HCT116 (cell line): ENCODE results near the gene EPHX1. TPM values are rescaled to one million over a fixed set of nuclear protein-coding genes. Genes with fewer than 3 reads are reported as not detected.
"Not testable (repeated sequence)": the region's sequence is repeated elsewhere in the genome, so short reads cannot be mapped to it uniquely, and the experiment has no call there.

ENCODE experiments used
- ATAC-seq: fragments of 200-7000 bp; cut with Tn5 transposase; 2 replicates; pipeline ENCODE4 v1.9.1; 2020; ENCODE audit warnings: mild to moderate bottlenecking, moderate library complexity
- BruUV-seq: library from RNA; stranded (reverse); fragments of 400-500 nt; replicated peaks from 2 replicates; lab custom pipeline; 2021; lab: Mats Ljungman, UMichigan
- CTCF ChIA-PET: fragments of 300-600 bp; sonication (Branson Sonifier 250); formaldehyde crosslinking; loops from one replicate; lab custom pipeline; 2021; ENCODE audit warnings: antibody characterized with exemption; lab: Charles Lee
- POLR2A ChIA-PET: fragments of 300-600, 350-600 bp; sonication (Branson Sonifier 250); formaldehyde crosslinking; loops from one replicate; lab custom pipeline; 2021; ENCODE audit warnings: antibody characterized with exemption; lab: Charles Lee
- RAD21 ChIA-PET, 2 experiments: fragments of 300-600 bp; sonication (Branson Sonifier 250); formaldehyde crosslinking; loops; one replicate each; lab custom pipeline; 2023; ENCODE audit warnings: low total read pairs in 2 of 2; ENCODE audit not compliant: uncharacterized antibody in 2 of 2, unreplicated experiment in 2 of 2, low non-redundant PET in 1 of 2; lab: Charles Lee
- DNase-seq: peaks from one replicate; pipeline ENCODE4 v3.0.0-alpha.2; 2010; ENCODE audit warnings: low read depth, low spot score
- H2AFZ ChIP-seq: fragments of 200-600 bp; shearing (Covaris generic), sonication (generic); 2 replicates; pipeline ENCODE4 v1.6.1; 2017; ENCODE audit warnings: low read depth, mixed run types, mixed read lengths, antibody characterized with exemption, low read length; ENCODE audit not compliant: poor library complexity, severe bottlenecking
- H3K27ac ChIP-seq: 2 replicates; pipeline ENCODE4 v1.5.1; 2012; ENCODE audit warnings: low read depth, low read length
- H3K27me3 ChIP-seq: fragments of 200-600 bp; sonication (generic); 2 replicates; pipeline ENCODE4 v1.6.1; 2016; ENCODE audit warnings: mixed run types, low read length, mixed read lengths; ENCODE audit not compliant: insufficient read depth
- H3K36me3 ChIP-seq, 2 experiments: fragments of 200-500 bp in 1 of 2; fragments of 200-600 bp in 1 of 2; sonication (Bioruptor generic) in 1 of 2; sonication (generic) in 1 of 2; 2 replicates each; pipeline versions ENCODE4 v1.5.1 to v1.6.1; 2014 to 2016; ENCODE audit warnings: low read length in 2 of 2, inconsistent platforms in 1 of 2, mixed read lengths in 1 of 2, mixed run types in 1 of 2; ENCODE audit not compliant: insufficient read depth in 2 of 2, control insufficient read depth in 1 of 2
- H3K4me1 ChIP-seq, 2 experiments: fragments of 200-600 bp in 1 of 2; sonication (generic) in 1 of 2; 2 replicates each; pipeline versions ENCODE4 v1.5.1 to v1.6.1; 2012 to 2017; ENCODE audit warnings: low read length in 2 of 2, inconsistent platforms in 1 of 2, mild to moderate bottlenecking in 1 of 2, mixed read lengths in 1 of 2, mixed run types in 1 of 2, moderate library complexity in 1 of 2; ENCODE audit not compliant: insufficient read depth in 2 of 2, control insufficient read depth in 1 of 2
- H3K4me2 ChIP-seq: fragments of 200-600 bp; sonication (generic); 2 replicates; pipeline ENCODE4 v1.6.1; 2017; ENCODE audit warnings: mixed run types, low read length, mixed read lengths
- H3K4me3 ChIP-seq, 2 experiments: fragments of 200-600 bp in 1 of 2; sonication (generic) in 1 of 2; replicated peaks in 1 of 2; 2 replicates each; pipeline ENCODE4 v1.5.1; 2011 to 2016; ENCODE audit warnings: low read length in 2 of 2, control low read depth in 1 of 2, low read depth in 1 of 2, mild to moderate bottlenecking in 1 of 2, mixed read lengths in 1 of 2, mixed run types in 1 of 2
- H3K79me2 ChIP-seq: fragments of 200-600 bp; sonication (generic); 2 replicates; pipeline ENCODE4 v1.6.1; 2017; ENCODE audit warnings: mild to moderate bottlenecking, mixed run types, low read length, moderate library complexity, mixed read lengths; ENCODE audit not compliant: insufficient read depth
- H3K9ac ChIP-seq: fragments of 200-600 bp; sonication (generic); 2 replicates; pipeline ENCODE4 v1.6.1; 2016; ENCODE audit warnings: low read length, mixed read lengths
- H3K9me2 ChIP-seq: fragments of 200-600 bp; sonication (generic), shearing (Covaris generic); 2 replicates; pipeline ENCODE4 v1.6.1; 2017; ENCODE audit warnings: mixed run types, mild to moderate bottlenecking, moderate library complexity; ENCODE audit not compliant: insufficient read depth
- H3K9me3 ChIP-seq, 2 experiments: fragments of 200-500 bp in 1 of 2; fragments of 200-600 bp in 1 of 2; sonication (Bioruptor generic) in 1 of 2; sonication (generic) in 1 of 2; 2 replicates each; pipeline ENCODE4 v1.6.1; 2014 to 2017; ENCODE audit warnings: low read length in 2 of 2, mixed read lengths in 2 of 2, inconsistent platforms in 1 of 2, low read depth in 1 of 2, mild to moderate bottlenecking in 1 of 2, mixed run types in 1 of 2, moderate library complexity in 1 of 2; ENCODE audit not compliant: control insufficient read depth in 1 of 2, insufficient read depth in 1 of 2
- H4K20me1 ChIP-seq: fragments of 200-600 bp; sonication (generic), shearing (Covaris generic); 2 replicates; pipeline ENCODE4 v1.6.1; 2017; ENCODE audit warnings: mixed run types, mild to moderate bottlenecking, moderate library complexity; ENCODE audit not compliant: insufficient read depth
- CBX3 ChIP-seq: IDR thresholded peaks from 2 replicates; pipeline ENCODE4 v1.6.1; 2012; ENCODE audit warnings: low read depth
- EGR1 ChIP-seq: IDR thresholded peaks from 2 replicates; pipeline ENCODE4 v1.6.1; 2012; ENCODE audit warnings: low read depth
- JUND ChIP-seq: IDR thresholded peaks from 2 replicates; pipeline ENCODE4 v1.6.1; 2012
- POLR2A ChIP-seq: IDR thresholded peaks from 2 replicates; pipeline ENCODE4 v1.7.0; 2011; ENCODE audit warnings: borderline replicate concordance; ENCODE audit not compliant: insufficient read depth, insufficient read length; ENCODE audit errors: extremely low read depth
- TCF7L2 ChIP-seq: IDR thresholded peaks from 2 replicates; pipeline ENCODE4 v1.7.0; 2011; ENCODE audit warnings: borderline replicate concordance, inconsistent platforms; ENCODE audit not compliant: insufficient read depth, insufficient read length; ENCODE audit errors: extremely low read depth
- ZNF274 ChIP-seq: fragments of 200-500 bp; sonication (Bioruptor generic); IDR thresholded peaks from 2 replicates; pipeline ENCODE4 v1.6.1; 2014; ENCODE audit warnings: mild to moderate bottlenecking, low read depth, low read length, inconsistent platforms
- intact Hi-C: fragments of 100-400 bp; cut with micrococcal nuclease; formaldehyde crosslinking; loops from 2 replicates; pipeline ENCODE4 v1.10.0; 2022
- total RNA-seq: library from RNA; stranded (reverse); gene quantifications from one replicate; pipeline ENCODE4 v1.2.1, GENCODE V29; 2021; ENCODE audit not compliant: unreplicated experiment
- TF ChIP-seq, protein P1 (sequence below): IDR thresholded peaks from 2 replicates; pipeline ENCODE4 v1.6.1; 2012
- TF ChIP-seq, protein P2 (sequence below): IDR thresholded peaks from 2 replicates; pipeline ENCODE4 v1.6.1; 2011; ENCODE audit warnings: mild to moderate bottlenecking, low read length, moderate library complexity; ENCODE audit not compliant: insufficient replicate concordance; ENCODE audit errors: extremely low read depth

The EPHX1 gene
- total RNA-seq, 1 experiment from 2014 or later: 44.6 TPM

DNA sequence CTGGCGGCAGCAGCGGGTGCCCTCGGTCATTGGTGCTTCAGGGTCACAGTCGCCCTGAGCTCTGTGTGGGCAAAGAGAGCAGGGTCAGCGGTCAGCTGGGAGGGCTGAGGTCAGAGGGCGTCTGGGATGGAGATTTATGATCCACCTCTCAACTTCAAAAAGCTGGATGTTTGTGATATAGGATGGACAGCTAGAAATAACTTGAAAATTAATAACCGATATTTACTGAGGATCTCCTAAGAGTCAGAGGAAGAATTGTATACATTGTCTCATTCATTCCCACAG lies 77.0 kb downstream of the EPHX1 start:
- POLR2A ChIA-PET: no interaction called here
- H2AFZ ChIP-seq: no peak overlapping the region
- CTCF ChIA-PET: no interaction called here

DNA sequence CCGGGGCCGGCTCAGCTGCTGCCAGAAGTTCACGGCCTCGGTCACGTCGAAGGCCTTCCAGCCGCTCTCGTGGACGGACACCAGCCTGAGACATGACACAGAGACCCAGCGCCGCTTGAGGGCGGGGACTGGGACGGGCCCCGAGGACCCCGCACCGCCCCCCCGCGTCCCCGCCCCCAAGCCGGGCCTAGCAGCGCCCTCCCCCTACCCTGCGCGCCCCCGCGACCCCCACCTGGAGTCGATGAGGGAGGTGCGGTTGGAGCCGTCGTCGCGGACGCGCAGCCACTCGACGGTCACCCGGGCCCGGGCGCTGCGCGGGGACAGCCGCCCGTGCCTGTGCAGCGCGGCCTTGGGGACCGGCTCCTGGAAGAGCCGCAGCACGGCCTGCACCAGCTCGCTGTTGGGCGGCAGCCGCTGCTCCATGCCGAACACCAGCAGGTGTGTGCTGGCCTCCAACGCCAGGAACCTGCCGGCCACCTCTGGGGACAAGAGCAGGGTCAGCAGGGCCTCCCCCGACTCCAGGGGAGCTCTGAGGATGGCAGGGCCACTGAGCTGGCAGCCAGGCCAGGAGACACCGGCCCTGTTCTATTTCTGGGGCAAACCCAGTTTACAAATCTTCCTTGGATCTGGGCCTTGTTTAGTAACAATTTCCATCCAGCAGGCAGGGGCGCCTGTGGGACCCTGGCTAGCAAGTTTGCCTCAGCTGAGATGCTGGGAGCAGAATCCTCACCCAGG lies 77.8 kb downstream of the EPHX1 start:
- H3K4me3 ChIP-seq, POLR2A ChIA-PET, CTCF ChIA-PET, H3K4me2 ChIP-seq, H3K79me2 ChIP-seq, H3K27me3 ChIP-seq, H3K9me2 ChIP-seq, RAD21 ChIA-PET, H2AFZ ChIP-seq, H3K9me3 ChIP-seq, DNase-seq, ATAC-seq, BruUV-seq, H3K27ac ChIP-seq, H3K9ac ChIP-seq, H3K36me3 ChIP-seq, H4K20me1 ChIP-seq: not testable (repeated sequence)
- H3K4me1 ChIP-seq: peaks cover 10 to 29% of the 10 kb centered on the region in 2 experiments; a peak in 3 of 4 replicates
- intact Hi-C loops: loop anchor here (10.0 kb wide), 1 partner anchor 113 kb away; the partner anchor contains the start of gene SRP9

More for the DNA sequence above, 77.0 kb downstream of the EPHX1 start:
- DNase-seq (no peak), ATAC-seq (no peak)
- intact Hi-C loops: loop anchor here (10.0 kb wide), 1 partner anchor 112 kb away; the partner anchor contains the start of gene SRP9
- no peak for TF ChIP-seq EGR1
- TF ChIP-seq POLR2A: no peak
- no peak for TF ChIP-seq ZNF274
- no peak for TF ChIP-seq CBX3
- TF ChIP-seq, protein P1, sequence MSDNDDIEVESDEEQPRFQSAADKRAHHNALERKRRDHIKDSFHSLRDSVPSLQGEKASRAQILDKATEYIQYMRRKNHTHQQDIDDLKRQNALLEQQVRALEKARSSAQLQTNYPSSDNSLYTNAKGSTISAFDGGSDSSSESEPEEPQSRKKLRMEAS: no peak
- TF ChIP-seq JUND: no peak
- TF ChIP-seq, protein P2, sequence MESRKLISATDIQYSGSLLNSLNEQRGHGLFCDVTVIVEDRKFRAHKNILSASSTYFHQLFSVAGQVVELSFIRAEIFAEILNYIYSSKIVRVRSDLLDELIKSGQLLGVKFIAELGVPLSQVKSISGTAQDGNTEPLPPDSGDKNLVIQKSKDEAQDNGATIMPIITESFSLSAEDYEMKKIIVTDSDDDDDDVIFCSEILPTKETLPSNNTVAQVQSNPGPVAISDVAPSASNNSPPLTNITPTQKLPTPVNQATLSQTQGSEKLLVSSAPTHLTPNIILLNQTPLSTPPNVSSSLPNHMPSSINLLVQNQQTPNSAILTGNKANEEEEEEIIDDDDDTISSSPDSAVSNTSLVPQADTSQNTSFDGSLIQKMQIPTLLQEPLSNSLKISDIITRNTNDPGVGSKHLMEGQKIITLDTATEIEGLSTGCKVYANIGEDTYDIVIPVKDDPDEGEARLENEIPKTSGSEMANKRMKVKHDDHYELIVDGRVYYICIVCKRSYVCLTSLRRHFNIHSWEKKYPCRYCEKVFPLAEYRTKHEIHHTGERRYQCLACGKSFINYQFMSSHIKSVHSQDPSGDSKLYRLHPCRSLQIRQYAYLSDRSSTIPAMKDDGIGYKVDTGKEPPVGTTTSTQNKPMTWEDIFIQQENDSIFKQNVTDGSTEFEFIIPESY: no peak
- no peak for TF ChIP-seq TCF7L2
- RAD21 ChIA-PET: no interaction called here
- no peak overlapping the region for H3K27ac ChIP-seq
- BruUV-seq: no TSS peak
- no peaks in the 10 kb centered on the region; the same call in 1 of the 2 replicates for H3K79me2 ChIP-seq
- no peaks in the 10 kb centered on the region for H3K36me3 ChIP-seq
- peaks cover 10 to 30% of the 10 kb centered on the region in 2 experiments; a peak in 3 of 4 replicates for H3K4me1 ChIP-seq
- H3K9me3 ChIP-seq: no peaks in the 10 kb centered on the region
- no peaks in the 10 kb centered on the region for H3K9me2 ChIP-seq
- no peaks in the 10 kb centered on the region for H4K20me1 ChIP-seq
- no peaks in the 10 kb centered on the region for H3K27me3 ChIP-seq
- no peak overlapping the region for H3K4me3 ChIP-seq
- no peak overlapping the region for H3K4me2 ChIP-seq
- no peak overlapping the region for H3K9ac ChIP-seq
